ENCODE data around the gene C1orf52. TPM values are rescaled to one million over a fixed set of nuclear protein-coding genes. Genes with fewer than 3 reads are reported as not detected.

C1orf52 gene
- polyA plus RNA-seq, 2 of the 4 experiments (the other 2 are of a cell fraction), result 12.2 to 22.4 TPM

DNA sequence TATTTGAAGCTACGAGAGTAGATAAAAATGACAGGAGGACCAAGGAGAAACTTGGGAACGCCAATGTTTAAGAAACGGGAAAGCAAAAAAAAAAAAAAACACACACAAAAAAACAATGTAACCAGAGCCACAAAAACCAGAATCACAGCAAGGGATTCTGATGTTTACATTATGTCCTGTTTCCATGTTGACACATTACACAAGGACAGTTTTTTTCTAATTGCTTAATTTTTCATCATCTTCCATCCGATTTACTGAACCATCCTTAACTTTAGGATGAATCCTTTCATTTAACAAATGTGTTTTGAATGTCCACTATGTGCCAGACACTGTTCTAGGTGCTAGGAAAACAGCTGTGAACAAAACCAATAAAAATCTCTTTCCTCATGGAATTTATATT is 18.3 kb upstream of the C1orf52 start:
- peak overlapping the region; percentile 80; the same call in 2 of the 3 replicates for H3K4me2 ChIP-seq
- CTCF ChIA-PET, result interaction anchor here (4.1 kb wide), 1 partner anchor 19 kb away, joined by 27 read pairs; the partner anchor contains the start of gene C1orf52
- DNase-seq (ENCODE audit: low read depth in 1 of 2, low spot score in 1 of 2) (no peak), FAIRE-seq (no peak), ATAC-seq (no peak)
- H3K4me3 ChIP-seq, result no peak overlapping the region
- 86% methylated on average over 4 of the region's 4 CpGs for WGBS (ENCODE audit: missing lambda C conversion rate)
- H3K27ac ChIP-seq, result peak overlapping the region; percentile 74 to 86; a peak in 5 of 6 replicates
- no peaks in the 10 kb centered on the region for H3K9me3 ChIP-seq
- POLR2A ChIA-PET, result interaction anchor here (2.8 kb wide), 1 partner anchor 19 kb away, joined by 28 read pairs; the partner anchor contains the start of gene C1orf52
- TF ChIP-seq, protein P1, sequence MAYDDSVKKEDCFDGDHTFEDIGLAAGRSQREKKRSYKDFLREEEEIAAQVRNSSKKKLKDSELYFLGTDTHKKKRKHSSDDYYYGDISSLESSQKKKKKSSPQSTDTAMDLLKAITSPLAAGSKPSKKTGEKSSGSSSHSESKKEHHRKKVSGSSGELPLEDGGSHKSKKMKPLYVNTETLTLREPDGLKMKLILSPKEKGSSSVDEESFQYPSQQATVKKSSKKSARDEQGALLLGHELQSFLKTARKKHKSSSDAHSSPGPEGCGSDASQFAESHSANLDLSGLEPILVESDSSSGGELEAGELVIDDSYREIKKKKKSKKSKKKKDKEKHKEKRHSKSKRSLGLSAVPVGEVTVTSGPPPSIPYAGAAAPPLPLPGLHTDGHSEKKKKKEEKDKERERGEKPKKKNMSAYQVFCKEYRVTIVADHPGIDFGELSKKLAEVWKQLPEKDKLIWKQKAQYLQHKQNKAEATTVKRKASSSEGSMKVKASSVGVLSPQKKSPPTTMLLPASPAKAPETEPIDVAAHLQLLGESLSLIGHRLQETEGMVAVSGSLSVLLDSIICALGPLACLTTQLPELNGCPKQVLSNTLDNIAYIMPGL (CRISPR knock-in tag; IDR thresholded peaks at IDR 0.05; ENCODE audit: borderline replicate concordance), result no peak
- TF ChIP-seq CHD4 (IDR thresholded peaks at IDR 0.05; ENCODE audit: borderline replicate concordance) (no peak), MYC (IDR thresholded peaks at IDR 0.05; ENCODE audit: borderline replicate concordance, low read length) (no peak)
- peaks cover 43% of the 10 kb centered on the region for H3K4me1 ChIP-seq

DNA sequence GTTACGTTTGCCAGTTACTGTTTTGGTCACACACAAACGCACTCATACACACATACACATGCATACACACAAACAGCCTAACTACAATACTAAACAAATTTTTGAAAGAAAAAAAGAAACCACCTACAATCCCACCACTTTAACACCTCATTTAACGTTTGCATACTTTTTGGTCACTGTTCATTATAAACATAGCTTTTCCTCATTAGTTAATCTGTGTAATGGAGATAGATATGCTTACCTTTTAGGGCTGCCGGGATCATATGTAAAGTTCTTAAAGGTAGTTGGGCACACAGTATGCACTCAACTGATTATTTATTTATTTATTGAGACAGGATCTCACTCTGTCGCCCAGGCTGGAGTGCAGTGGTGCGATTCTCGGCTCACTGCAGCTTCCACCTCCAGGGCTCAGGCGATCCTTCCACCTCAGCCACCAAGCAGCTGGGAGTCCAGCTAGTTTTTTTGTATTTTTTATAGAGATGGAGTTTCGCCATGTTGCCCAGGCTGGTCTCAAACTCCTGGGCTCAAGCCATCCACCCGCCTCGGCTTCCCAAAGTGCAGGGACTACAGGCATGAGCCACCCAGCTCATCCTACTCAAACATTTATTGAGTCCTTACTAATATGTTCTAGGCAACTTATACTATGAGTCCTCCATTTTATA is 17.6 kb upstream of the C1orf52 start:
- DNase-seq (ENCODE audit: low read depth in 1 of 2, low spot score in 1 of 2) (no peak), ATAC-seq (no peak), FAIRE-seq (no peak)
- H3K4me2 ChIP-seq, result peak overlapping the region; percentile 80
- peak overlapping the region; percentile 74 to 86 for H3K27ac ChIP-seq
- peaks cover 43% of the 10 kb centered on the region for H3K4me1 ChIP-seq
- no peaks in the 10 kb centered on the region for H3K9me3 ChIP-seq
- CTCF ChIA-PET, result interaction anchor here (0.8 to 4.1 kb wide), 6 partner anchors 13 to 416 kb away, joined by 3 to 27 read pairs (median 4); partner anchors contain the start of gene C1orf52
- POLR2A ChIA-PET, result interaction anchor here (0.6 to 2.8 kb wide), 10 partner anchors 11 to 352 kb away, joined by 3 to 28 read pairs (median 4); partner anchors contain the start of genes C1orf52 and CCN1
- TF ChIP-seq HOXA7 (CRISPR knock-in tag; IDR thresholded peaks at IDR 0.05), result 0 out of 2 replicates have a peak, but pooled peaks have one; percentile 63
- TF ChIP-seq MAFK (IDR thresholded peaks at IDR 0.05; ENCODE audit: partially characterized antibody), result no peak
- no peak for TF ChIP-seq CBX8 (IDR thresholded peaks at IDR 0.05)
- WGBS (ENCODE audit: missing lambda C conversion rate), result 55% methylated on average over 11 of the region's 11 CpGs
- peak overlapping the region; percentile 43 for H3K4me3 ChIP-seq

DNA sequence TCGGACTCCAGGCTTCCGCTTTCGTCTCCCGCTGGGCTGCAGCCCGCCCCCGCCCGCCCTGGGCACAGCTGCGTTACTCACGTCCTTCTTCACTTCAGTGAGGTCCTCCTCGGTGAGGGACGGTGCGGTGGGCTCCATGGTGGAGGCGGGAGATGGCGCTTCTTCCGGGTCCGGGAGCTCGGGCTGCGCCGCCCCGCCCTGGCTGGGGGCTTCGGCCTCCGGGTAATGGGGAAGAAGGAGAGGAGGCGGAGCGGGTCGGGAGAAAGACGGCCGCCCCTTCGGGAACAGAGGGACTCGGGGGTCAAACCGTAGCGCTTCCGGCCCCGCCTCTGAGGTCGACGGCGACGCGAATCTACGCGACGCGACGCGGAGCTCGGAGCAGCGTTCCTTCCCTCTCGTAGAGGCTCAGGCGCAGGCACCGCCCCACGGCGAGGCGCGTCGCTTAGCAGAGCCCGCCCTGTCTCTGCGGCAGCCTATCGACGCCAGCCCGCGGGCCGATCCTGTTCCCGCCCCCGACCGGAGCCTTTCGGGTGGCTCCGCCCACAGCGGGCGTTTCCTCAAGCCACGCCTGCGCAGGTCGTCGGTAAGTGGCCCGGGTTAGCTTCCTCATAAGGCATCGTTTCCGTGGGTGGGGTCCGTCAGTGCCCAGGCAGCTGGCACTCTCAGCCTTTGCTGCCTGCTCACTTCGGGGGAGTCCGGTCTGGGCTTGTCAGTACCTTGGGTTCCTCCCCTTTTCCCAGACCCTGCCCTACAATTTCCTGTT is 16.9 kb upstream of the C1orf52 start, which contains the start of gene BCL10:
TSS of gene BCL10 (minus strand) at position 418 of the 763 bp plus-strand sequence. CDS start at position 138, 280 bp downstream.
- WGBS (ENCODE audit: missing lambda C conversion rate), result 3% methylated on average over 23 of the region's 78 CpGs
- CTCF ChIA-PET, result interaction anchor here (0.8 to 4.1 kb wide), 7 partner anchors 12 to 417 kb away, joined by 3 to 27 read pairs (median 3); partner anchors contain the start of gene C1orf52
- Histone ChIP-seq H3K27ac (peak within 1 kb of the TSS; percentile 94), H3K9me3 (no peaks in the 10 kb centered on the region), H3K4me2 (peak within 1 kb of the TSS; percentile 96), H3K4me3 (peak within 1 kb of the TSS; percentile 97), H3K4me1 (peaks cover 43% of the 10 kb centered on the region)
- POLR2A ChIA-PET, result interaction anchor here (0.6 to 2.8 kb wide), 10 partner anchors 10 to 352 kb away, joined by 3 to 28 read pairs (median 4); partner anchors contain the start of genes C1orf52 and CCN1
- TF ChIP-seq ZFP36 (IDR thresholded peaks at IDR 0.05; ENCODE audit: borderline replicate concordance, partially characterized antibody) (peak; percentile 80), RCOR1 (IDR thresholded peaks at IDR 0.05; ENCODE audit: low read depth, low read length) (no peak), HOXA7 (CRISPR knock-in tag; IDR thresholded peaks at IDR 0.05) (no peak), PHF8 (IDR thresholded peaks at IDR 0.05; ENCODE audit: borderline replicate concordance, low read depth) (peak; percentile 67), RFX5 (IDR thresholded peaks at IDR 0.05) (no peak), JUN (IDR thresholded peaks at IDR 0.05) (peak in 1 of 2 experiments; percentile 53; a peak in 3 of 5 replicates)
- TF ChIP-seq, protein P2, sequence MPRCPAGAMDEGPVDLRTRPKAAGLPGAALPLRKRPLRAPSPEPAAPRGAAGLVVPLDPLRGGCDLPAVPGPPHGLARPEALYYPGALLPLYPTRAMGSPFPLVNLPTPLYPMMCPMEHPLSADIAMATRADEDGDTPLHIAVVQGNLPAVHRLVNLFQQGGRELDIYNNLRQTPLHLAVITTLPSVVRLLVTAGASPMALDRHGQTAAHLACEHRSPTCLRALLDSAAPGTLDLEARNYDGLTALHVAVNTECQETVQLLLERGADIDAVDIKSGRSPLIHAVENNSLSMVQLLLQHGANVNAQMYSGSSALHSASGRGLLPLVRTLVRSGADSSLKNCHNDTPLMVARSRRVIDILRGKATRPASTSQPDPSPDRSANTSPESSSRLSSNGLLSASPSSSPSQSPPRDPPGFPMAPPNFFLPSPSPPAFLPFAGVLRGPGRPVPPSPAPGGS (IDR thresholded peaks at IDR 0.05), result 0 out of 3 replicates have a peak, but pooled peaks have one; percentile 54
- TF ChIP-seq, protein P3, sequence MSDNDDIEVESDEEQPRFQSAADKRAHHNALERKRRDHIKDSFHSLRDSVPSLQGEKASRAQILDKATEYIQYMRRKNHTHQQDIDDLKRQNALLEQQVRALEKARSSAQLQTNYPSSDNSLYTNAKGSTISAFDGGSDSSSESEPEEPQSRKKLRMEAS (IDR thresholded peaks at IDR 0.05), result peak; percentile 18
- ATAC-seq (peak; percentile 95 to 99), FAIRE-seq (no peak), DNase-seq (ENCODE audit: low read depth in 1 of 2, low spot score in 1 of 2) (peak; percentile 85 to 98)

Measured in A549 (cell line).